Adipose tissue (tissue), 3 donors: ENCODE data around the gene RELT. TPM values are rescaled to one million over a fixed set of nuclear protein-coding genes. Genes with fewer than 3 reads are reported as not detected.
A peak's percentile ranks its signal among the peaks of the same experiment; 100 is the strongest.

Experiments
- H3K27ac ChIP-seq: one replicate; pipeline ENCODE4 v1.5.1; 2013; ENCODE audit warnings: low read depth, low read length
- WGBS, 3 donors: extraction: QIAGEN DNeasy Blood & Tissue Kit; methylation state at CpG; one replicate each; pipeline ENCODE4 v1.1.7; 2013; 5-methylcytosine and 5-hydroxymethylcytosine counted together
- polyA plus RNA-seq, 3 donors: library from polyadenylated mRNA; stranded (reverse); fragments of 200-250 nt; gene quantifications; one replicate each; pipeline ENCODE4 v1.2.3, GENCODE V29; 2013
- donor health status: healthy with polysubstance abuse.
- donor health status: Bipolar disorder and iron deficiency.
- donor health status: healthy.

RELT gene, protein sequence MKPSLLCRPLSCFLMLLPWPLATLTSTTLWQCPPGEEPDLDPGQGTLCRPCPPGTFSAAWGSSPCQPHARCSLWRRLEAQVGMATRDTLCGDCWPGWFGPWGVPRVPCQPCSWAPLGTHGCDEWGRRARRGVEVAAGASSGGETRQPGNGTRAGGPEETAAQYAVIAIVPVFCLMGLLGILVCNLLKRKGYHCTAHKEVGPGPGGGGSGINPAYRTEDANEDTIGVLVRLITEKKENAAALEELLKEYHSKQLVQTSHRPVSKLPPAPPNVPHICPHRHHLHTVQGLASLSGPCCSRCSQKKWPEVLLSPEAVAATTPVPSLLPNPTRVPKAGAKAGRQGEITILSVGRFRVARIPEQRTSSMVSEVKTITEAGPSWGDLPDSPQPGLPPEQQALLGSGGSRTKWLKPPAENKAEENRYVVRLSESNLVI
- polyA plus RNA-seq = 1 to 10 TPM in 2 of 3 donors, under 1 TPM in 1; 0.74 to 9.7 (median 2.1) TPM

DNA sequence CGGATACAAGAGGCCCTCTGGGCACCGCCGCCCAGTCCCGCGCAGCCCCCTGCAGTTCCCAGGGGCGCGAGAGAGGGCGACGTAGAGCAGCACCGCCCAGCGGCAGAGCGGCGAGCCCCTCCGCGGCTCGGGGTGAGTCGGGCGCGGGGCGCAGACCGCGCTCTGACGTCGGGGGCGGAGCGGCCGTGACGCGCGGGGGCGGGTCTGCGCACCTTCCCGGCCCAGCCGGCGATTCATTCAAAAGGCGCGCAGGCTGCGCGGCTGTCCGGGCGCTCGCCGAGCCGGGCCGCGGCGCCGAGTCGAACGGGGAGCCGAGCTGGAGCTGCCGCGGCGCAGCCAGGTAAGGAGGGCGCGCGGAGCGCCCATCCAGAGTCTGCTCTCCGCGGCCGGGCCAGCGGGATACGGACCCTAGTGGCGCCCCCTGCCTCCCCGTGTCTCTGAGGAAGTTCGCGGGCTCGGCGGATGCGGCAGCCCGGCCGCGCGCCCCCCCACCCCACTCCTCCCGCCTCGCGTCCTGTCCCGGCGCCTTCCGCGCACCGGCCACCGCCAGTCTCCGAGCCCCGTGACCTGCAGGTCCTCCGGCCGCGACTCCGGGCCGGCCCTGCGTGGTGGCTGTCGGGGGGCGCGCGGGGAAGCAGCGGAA, at the start of gene RELT:
Gene RELT, plus strand, starts transcription at position 240 of the 643 bp plus-strand sequence. CDS start 12,738 bp downstream, outside the sequence.
- peak within 1 kb of the TSS; percentile 68 for H3K27ac ChIP-seq
- WGBS, 3 donors = 0 to 1% (median 0%) methylated on average over 71 to 96 of the region's 96 CpGs

DNA sequence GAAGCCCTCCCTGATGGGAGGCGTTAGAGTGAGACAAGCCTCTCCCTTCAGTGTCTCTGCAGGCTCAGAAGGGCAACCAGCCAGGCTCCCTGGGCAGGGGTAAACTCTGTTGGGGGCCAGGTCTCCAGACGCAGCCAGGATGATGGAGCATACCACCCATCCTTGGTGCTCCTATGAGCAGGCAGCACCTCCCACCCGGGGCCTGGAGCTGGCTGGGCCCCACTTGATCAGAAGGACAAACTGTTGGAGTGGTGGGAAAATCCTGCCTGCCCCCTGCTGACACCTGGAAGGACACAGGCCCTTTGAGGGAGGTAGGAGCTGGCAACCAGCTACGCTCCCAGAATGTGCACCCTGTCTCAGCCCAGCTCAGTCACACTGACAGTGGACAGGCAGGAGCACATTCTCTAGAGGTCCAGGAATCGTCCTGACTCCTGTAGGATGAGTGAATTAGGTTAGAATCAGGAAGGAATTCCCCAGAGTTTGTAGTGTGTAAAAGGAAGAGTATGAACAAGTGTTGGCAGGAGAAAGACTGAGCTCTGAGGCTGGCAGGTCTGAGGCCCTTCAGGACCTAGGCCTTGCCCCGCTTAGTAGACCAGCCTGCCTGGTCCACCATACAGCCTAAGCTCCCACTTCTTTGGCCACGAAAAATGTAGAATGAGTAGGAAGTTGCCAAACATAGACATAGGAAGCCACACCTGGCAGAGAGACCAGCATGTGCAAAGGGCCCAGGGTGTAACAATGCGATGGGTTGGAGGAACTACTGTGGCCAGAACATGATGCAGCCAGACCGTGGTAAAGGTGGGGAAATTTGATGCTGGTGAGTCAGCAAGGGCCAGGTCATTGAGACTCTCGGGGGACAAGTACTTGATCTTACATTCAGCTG, 49.0 kb upstream of the RELT start:
- WGBS, 3 donors = 57 to 64% (median 64%) methylated on average over 10 of the region's 10 CpGs
- no peak overlapping the region for H3K27ac ChIP-seq

DNA sequence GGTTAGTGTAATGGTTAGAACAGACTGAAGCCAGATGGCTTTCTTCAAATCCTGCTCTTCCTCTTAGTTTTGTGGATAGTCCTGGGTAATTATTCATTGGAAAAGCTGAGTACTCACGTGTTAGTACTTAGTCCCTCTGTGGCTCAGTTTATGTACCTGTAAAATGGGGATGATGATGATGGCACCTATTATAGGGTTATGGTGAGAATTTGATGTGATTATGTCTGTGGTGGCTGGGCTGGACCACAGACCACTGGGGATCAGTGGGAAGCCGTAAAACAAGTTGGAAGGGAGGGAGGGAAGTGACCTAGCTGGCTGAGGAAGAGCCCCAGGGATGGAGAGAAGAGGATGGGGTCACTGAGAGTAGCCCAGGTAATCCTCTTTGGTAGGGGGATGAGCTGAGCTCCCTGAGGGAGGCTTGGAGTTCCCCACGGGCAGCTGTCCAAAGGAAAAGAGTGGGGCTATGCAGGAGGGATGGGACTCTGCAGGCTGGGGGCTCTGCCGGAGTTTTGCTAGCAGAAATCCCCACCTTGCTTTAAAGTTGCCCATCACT, 48.3 kb upstream of the RELT start:
- H3K27ac ChIP-seq = no peak overlapping the region
- 59 to 85% (median 77%) methylated on average over 4 of the region's 4 CpGs for WGBS, 3 donors

DNA sequence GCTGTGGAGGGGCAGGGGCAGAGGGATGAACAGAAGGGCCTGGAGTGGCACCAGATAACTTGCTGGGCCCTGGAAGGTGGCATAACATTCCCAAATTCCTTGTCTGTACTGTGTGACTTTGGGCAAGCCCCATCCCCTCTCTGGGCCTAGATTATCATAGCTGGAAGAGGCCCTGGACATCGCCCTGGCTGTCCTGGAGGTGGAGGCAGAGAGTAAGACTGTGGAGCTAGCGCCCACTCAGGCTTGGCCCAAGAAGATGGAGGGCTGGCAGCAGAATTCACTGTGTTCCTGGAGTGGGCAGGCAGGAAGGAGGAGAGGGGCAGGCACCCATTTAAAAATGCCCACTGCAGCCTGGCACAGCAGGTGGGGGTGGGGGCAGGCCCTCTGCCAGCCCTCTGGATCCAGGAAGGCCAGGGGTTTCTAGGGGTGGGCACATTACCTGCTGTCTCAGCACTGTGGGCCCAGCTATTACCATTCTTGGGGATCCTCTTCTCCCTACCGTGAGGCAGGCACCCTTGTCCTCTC, 45.6 kb upstream of the RELT start:
- no peak overlapping the region for H3K27ac ChIP-seq
- WGBS, 3 donors = 65 to 76% (median 66%) methylated on average over 3 of the region's 3 CpGs

DNA sequence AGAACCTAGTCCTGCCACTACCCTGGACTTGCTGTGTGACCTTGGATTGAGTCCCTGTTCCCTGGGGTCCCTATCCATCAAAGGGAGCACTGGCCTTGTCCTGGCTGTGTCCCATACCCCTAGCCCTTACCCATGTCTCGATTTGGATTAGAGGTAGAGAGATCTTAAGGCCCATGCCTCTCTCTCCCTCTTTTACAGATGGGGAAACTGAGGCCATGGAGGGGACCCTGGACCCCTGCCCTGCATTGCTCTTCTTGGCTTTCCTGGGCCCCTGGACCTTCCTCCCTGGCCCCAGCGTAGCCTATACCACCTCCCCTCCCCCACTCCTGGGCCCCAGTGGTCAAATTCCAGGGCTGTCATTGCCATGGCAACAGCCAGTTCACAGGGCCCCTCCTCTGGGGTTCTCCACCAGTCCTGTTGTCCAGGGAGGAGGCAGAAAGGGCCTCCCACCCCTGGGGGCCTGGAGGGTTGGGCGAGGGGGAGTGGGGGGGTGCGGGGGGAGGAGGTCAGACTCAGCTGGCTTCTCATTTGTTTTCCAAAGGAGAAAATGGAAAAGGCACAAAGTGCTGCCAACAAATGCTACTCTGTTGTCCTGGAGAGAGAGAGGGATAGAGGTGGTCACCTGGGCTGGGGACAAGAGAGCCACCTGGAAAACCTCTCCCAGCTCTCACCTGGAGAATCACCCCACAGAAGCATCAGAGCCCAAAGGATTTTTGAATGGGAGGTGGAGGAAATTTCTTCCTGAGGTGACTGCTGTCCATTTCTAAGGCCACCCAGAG, 44.9 kb upstream of the RELT start:
- 42 to 58% (median 57%) methylated on average over 4 of the region's 4 CpGs for WGBS, 3 donors

DNA sequence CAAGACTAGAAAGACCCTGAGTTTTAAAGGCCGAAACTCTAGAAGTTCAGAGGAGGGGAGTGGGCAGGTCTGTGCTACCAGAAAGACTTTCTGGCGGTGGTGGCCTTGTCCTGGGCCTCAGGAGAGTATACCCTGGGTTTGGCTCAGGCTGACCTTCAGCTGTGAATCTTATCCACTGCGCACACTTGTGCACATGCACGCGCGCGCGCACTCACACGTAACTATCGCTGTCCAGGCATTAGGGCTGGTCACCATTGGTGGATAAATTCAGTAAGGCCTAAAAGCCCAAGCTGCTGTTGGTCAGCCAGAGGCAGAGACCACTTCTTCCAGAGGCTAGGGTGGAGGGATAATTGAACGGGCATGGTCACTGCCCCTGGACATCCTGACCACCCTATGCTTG, 43.0 kb upstream of the RELT start:
- WGBS, 3 donors = 85 to 91% (median 90%) methylated on average over 11 of the region's 11 CpGs

More for the DNA sequence above, 44.9 kb upstream of the RELT start:
- no peak overlapping the region for H3K27ac ChIP-seq

DNA sequence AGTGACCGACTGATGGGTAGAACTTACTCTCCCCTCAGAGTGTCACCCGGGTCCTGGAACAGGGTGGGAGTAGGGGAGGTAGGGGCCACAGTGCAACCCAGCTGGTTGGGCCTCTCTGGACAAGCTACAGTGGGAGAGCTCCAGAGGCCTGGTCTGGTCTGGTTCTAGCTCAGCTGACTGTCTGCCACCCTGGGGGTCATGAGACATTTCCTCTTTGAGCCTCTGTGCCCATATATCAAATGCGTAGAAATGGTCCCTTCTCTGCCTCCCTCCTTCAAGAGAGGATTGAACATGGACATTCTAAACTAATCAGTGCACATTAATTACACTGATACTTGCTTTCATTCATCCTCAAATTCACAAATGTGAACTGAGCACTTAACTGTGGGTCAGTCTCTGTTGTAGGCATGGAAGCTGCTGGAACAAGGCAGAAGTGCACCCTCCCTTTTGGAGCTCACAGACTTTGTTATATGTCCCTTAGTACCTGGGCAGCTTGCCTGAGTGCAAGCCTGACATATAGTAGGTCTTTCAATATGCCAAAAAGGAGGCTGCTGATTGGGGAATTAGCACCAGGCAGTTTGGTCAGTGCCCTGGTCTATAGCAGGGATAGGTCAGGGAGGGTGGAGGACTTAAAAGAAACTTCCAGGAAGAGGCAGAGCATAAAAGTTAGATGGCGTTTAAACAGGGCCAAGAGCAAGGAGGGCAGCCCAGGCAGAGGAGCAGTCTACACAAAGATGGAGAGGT, 42.4 kb upstream of the RELT start:
- WGBS, 3 donors = 78 to 80% (median 80%) methylated on average over 4 of the region's 4 CpGs
- H3K27ac ChIP-seq = no peak overlapping the region

More for the DNA sequence above, 43.0 kb upstream of the RELT start:
- H3K27ac ChIP-seq = no peak overlapping the region

DNA sequence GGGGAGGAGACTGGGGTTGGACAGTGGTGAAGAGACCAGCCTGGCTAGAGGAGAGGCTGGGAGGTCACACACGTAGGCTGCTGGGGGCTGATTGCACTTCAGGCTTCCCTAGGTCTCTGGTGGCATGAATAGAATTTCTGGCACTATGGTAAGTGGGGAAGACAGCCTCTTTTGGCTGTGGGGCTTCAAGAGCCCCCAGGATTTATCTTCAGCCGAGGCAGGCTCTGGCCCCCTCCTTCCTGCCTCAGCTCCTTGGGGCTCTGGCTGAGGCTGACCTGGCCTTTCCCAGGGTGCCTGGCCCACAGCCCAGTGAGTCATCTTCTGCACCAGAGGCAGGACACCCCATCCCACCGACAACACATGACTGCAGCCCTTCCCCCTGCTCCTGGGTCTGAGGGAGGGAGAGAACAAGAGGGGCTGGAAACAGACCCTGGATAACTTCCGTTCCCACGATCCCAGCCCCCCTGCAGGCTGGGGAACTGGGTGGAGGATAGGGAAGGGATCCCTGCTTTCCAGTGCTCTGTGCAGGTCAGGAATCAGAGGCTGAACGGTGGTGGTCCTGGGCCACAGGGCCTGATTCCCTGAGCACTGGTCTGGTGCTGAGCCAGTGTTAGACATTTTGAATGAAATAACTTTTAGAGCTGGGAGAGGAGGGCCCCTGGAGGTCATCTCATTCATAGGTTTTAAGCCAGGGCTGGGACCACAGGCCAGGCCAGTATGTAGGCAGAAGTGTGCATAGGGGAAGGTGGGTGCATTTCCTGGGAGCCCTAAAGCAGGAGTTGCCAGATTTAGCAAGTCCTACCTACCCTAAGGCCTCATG, 41.6 kb upstream of the RELT start:
- peak overlapping the region; percentile 21 for H3K27ac ChIP-seq
- 25 to 54% (median 27%) methylated on average over 5 to 6 of the region's 6 CpGs for WGBS, 3 donors

DNA sequence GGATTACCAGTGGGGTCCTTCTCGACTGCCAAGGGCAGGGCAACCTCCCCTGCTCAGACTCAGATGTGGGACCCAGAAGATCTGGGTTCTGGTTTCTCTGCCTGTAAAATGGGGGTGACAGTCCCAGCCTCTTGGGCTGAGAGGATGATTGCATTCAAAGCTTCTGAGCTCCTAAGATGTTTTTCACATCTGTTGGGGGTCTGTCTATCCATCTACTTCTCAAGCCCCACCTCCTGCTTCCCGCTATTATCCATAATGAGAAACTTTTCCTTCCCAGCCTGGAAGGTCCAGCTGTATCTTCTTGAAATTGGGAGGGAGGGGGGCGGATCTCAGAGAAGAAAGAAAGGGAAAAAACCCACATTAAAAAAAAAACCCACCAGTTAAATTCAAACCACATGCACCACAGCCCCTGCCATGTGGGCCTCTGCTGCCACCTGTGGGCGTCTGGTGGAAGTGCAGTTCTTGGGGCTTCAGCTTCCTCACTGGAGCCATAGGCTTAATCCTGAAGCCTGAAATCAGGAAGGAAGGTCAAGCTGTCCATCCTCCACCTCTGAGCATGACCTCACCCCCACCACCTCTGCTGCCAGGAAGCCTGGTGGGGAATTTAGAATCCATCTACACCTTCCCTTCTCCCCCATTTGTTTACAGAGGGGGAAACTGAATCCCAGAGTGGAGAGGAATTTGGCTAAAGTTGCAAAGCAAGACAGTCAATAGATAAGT, 40.8 kb upstream of the RELT start:
- no peak overlapping the region for H3K27ac ChIP-seq
- 10 to 14% (median 14%) methylated on average over 4 of the region's 4 CpGs for WGBS, 3 donors

DNA sequence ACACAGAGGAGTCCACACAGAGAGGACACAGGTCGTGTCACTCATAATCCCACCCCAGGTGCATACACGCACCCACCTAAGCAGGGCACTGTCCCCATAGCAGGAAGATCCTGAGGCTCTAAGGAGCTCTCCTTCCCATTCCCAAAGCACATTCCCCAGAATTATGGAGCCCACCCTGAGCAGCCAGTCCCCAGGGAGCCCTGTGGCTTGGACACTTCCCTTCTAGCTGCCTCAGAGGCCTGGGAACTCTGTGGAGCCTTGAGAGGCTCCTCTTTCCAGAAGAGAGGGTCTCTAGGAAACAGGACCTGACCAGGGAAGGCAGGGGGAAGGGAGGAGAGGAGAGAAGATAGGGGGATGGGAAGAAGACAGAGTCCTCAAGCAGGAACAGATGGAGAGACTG, 38.4 kb upstream of the RELT start:
- no peak overlapping the region for H3K27ac ChIP-seq
- 82 to 84% (median 82%) methylated on average over 2 of the region's 2 CpGs for WGBS, 3 donors

DNA sequence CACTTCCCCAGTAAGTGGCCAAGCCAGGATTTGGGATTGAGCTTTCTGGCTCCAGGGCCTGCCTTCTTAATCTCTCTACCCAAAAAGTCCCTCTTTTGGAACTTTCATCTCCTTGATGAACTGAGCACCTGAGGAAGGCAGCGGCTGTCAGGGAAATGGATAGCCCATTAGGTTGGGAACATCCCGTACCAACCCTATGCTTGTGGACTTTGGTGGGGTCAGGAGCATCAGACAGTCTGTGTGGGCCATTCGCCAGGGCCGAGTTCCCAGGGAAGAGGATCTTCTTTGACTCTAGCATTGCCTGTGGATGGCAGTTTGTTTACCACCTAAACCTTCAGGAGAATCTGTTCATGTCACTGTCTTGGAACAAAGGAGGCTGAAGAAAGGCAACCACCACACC, 37.9 kb upstream of the RELT start:
- no peak overlapping the region for H3K27ac ChIP-seq

DNA sequence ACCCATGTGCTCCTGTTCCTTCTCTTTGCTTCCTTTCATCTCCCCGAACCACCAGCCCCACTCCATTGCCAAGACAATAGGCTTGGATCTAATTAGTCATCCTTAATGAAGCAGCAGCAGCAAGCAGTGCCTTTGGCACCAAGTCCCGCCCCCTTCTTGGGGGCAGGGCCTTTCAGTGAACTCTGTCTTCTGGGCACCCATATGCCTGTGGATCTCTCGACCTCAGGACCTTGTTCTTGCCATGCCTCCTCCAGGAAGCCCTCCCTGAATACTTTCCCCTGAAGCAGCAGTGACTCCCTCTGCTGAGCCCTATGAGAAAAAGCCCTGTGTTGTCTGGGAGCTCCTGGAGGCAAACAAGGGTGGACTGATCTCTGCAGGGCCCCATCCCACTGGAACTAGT, 36.0 kb upstream of the RELT start:
- 66 to 70% (median 68%) methylated on average over 3 of the region's 3 CpGs for WGBS, 3 donors
- H3K27ac ChIP-seq = no peak overlapping the region

More for the DNA sequence above, 37.9 kb upstream of the RELT start:
- 78 to 83% (median 79%) methylated on average over 4 of the region's 4 CpGs for WGBS, 3 donors

DNA sequence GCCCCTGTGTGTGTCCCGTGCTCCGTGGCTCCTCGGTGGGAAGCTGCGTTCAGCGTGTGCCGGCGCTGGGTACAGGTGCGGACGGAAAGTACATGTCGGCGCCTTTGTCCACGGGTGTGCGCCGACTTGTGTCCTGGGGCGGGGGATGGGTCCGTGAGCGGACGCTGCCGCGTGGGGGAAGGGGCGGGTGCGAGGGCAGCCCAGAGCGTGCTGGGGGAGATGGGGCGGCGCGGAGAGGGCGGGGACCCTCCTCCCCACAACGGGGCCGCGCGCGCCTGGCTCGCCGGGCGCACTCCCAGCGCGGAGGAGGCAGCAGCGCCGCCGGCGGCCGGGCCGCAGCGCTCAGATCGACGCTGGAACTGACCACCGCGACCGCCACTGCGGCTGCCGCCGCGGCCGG, 33.6 kb upstream of the RELT start:
- H3K27ac ChIP-seq = no peak overlapping the region
- 28 to 55% (median 32%) methylated on average over 33 to 54 of the region's 54 CpGs for WGBS, 3 donors

DNA sequence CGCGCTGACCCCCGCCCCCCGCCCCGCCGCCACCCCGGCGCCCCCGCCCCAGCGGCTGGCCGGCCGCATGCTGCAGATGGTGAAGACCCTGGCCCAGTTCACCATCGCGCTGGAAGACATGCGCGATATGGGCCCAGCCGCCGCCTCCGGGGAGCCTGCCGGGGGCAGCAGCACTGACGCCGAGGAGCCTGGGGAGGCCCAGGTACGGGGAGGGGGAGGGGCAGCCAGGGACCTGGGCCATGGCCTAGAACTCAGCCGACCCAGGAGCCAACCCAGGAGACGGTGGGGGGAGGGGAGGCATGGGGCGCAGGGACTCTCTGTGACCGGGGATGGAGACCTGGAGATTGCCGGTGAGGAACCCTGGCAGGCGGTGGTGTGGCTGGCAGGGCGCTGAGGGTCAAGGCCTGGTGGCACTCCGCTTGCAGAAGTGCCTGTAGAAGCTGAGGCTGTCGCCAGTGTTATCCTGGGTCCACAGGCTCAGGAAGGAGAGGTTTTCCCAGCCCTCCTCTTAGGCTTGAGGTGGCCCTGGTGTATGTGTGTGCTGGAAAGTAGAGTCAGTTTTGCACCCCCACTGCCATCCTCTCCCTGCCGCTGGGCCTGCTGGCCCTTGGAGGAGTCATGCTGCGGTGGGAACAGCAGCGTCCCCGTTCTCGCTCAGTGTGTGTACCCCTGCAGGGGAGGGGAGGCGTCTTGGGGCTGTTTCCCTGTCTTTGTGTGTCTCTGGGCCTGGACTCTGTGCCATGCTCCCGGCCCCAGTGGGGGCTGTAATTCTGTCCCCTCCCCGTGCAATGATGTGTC, 32.9 kb upstream of the RELT start:
- H3K27ac ChIP-seq = no peak overlapping the region
- 43 to 69% (median 52%) methylated on average over 27 to 40 of the region's 40 CpGs for whole genome bisulfite sequencing, 3 donors

DNA sequence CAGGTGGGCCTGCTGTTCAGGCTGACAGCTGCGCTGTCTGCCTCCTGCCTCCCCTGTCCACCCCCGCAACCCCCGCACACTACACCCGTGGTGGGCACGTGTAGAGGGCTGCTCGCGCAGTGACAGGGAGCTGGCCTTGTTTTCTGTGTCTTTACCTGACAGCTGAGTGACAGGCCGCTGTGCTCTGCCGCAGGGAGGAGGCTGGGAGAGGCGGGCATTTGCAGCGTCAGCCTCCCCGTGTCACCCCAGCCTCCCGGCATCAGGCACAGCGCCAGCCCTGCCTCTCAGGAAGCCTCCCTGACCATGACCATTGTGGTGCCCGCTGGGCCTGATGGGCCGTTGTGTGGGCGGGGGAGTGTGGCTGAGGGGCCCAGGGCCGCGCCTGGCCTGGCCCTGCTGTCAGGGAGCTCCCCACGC, 32.0 kb upstream of the RELT start:
- WGBS, 3 donors = 69 to 76% (median 71%) methylated on average over 15 to 20 of the region's 20 CpGs
- no peak overlapping the region for H3K27ac ChIP-seq
